HEK293 (cell line): ENCODE data around the gene KIR3DL2.
"Not testable (repeated sequence)": the region's sequence is repeated elsewhere in the genome, so short reads cannot be mapped to it uniquely, and the experiment has no call there.

Experiments used
- BCL11A ChIP-seq: fragments of 450-650 bp; formaldehyde crosslinking; IDR thresholded peaks from 2 replicates; pipeline ENCODE4 v1.5.1; 2016; ENCODE audit warnings: low read depth, missing biosample characterization, missing genetic modification characterization
- KLF8 ChIP-seq: fragments of 450-650 bp; formaldehyde crosslinking; IDR thresholded peaks from 2 replicates; pipeline ENCODE4 v1.5.1; 2016; ENCODE audit warnings: missing biosample characterization, missing genetic modification characterization
- TCF7L2 ChIP-seq: IDR thresholded peaks from 2 replicates; pipeline ENCODE4 v1.6.1; 2011; ENCODE audit warnings: low read depth, mild to moderate bottlenecking, inconsistent platforms, low read length, moderate library complexity, borderline replicate concordance
- ZBTB1 ChIP-seq: fragments of 450-650 bp; formaldehyde crosslinking; IDR thresholded peaks from 2 replicates; pipeline ENCODE4 v1.5.1; 2016; ENCODE audit warnings: missing biosample characterization, missing genetic modification characterization
- ZBTB8A ChIP-seq: fragments of 450-650 bp; formaldehyde crosslinking; IDR thresholded peaks from 2 replicates; pipeline ENCODE4 v1.5.1; 2016; ENCODE audit warnings: missing biosample characterization, missing genetic modification characterization
- ZNF121 ChIP-seq: fragments of 450-650 bp; formaldehyde crosslinking; IDR thresholded peaks from 2 replicates; pipeline ENCODE4 v1.5.1; 2016; ENCODE audit warnings: missing biosample characterization, missing genetic modification characterization
- ZNF350 ChIP-seq: fragments of 450-650 bp; formaldehyde crosslinking; IDR thresholded peaks from 2 replicates; pipeline ENCODE4 v1.5.0; 2017; ENCODE audit warnings: missing biosample characterization, mild to moderate bottlenecking, missing genetic modification characterization
- ZNF416 ChIP-seq: fragments of 450-650 bp; formaldehyde crosslinking; IDR thresholded peaks from 2 replicates; pipeline ENCODE4 v1.5.1; 2016; ENCODE audit warnings: missing biosample characterization, missing genetic modification characterization
- ZNF549 ChIP-seq: fragments of 450-650 bp; IDR thresholded peaks from 2 replicates; pipeline ENCODE4 v1.5.1; 2018; ENCODE audit warnings: missing biosample characterization, missing genetic modification characterization, mild to moderate bottlenecking, inconsistent platforms, moderate library complexity
- ZNF626 ChIP-seq: fragments of 450-650 bp; sonication (Bioruptor Pico); formaldehyde crosslinking; IDR thresholded peaks from 2 replicates; pipeline ENCODE4 v1.5.1; 2018; ENCODE audit warnings: missing biosample characterization, missing genetic modification characterization, inconsistent platforms
- ZNF658 ChIP-seq: fragments of 450-650 bp; formaldehyde crosslinking; IDR thresholded peaks from 2 replicates; pipeline ENCODE4; 2016; ENCODE audit warnings: missing biosample characterization, missing genetic modification characterization
- TF ChIP-seq, protein P1 (sequence below): fragments of 450-650 bp; formaldehyde crosslinking; IDR thresholded peaks from 2 replicates; pipeline ENCODE4 v1.5.1; 2016; ENCODE audit warnings: missing biosample characterization, missing genetic modification characterization
- TF ChIP-seq, protein P2 (sequence below): fragments of 450-650 bp; formaldehyde crosslinking; IDR thresholded peaks from 2 replicates; pipeline ENCODE4 v1.5.1; 2016; ENCODE audit warnings: missing biosample characterization, missing genetic modification characterization, borderline replicate concordance

DNA sequence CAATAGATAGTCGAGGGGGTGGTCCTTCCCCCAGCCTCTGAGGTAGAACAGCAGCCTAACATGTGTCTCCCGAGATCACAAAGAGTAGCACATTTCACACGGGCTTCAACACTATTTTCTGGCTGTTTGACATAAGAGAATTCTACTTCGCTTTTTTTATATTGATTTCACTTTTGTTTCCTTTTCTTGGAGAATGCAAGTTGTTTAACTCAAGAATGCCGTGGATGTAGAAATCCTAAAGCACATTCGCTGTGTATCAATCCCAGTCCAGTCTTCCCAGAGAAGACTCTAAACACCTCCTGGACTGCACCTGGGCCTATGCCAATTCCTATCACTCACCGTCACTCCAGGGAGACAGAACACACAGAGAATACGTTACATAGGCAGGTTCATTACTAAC is 22.2 kb upstream of the KIR3DL2 start:
- not testable (repeated sequence) for TF ChIP-seq ZNF549; ZNF658 (tag by site-specific recombination); KLF8; BCL11A (tag by site-specific recombination); ZNF626 (tag by site-specific recombination); ZNF121; ZBTB1 (tag by site-specific recombination); ZBTB8A (tag by site-specific recombination); ZNF350 (tag by site-specific recombination); TCF7L2; ZNF416 (tag by site-specific recombination)
- TF ChIP-seq, protein P1, sequence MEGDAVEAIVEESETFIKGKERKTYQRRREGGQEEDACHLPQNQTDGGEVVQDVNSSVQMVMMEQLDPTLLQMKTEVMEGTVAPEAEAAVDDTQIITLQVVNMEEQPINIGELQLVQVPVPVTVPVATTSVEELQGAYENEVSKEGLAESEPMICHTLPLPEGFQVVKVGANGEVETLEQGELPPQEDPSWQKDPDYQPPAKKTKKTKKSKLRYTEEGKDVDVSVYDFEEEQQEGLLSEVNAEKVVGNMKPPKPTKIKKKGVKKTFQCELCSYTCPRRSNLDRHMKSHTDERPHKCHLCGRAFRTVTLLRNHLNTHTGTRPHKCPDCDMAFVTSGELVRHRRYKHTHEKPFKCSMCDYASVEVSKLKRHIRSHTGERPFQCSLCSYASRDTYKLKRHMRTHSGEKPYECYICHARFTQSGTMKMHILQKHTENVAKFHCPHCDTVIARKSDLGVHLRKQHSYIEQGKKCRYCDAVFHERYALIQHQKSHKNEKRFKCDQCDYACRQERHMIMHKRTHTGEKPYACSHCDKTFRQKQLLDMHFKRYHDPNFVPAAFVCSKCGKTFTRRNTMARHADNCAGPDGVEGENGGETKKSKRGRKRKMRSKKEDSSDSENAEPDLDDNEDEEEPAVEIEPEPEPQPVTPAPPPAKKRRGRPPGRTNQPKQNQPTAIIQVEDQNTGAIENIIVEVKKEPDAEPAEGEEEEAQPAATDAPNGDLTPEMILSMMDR (tag by site-specific recombination) = not testable (repeated sequence)
- TF ChIP-seq, protein P2, sequence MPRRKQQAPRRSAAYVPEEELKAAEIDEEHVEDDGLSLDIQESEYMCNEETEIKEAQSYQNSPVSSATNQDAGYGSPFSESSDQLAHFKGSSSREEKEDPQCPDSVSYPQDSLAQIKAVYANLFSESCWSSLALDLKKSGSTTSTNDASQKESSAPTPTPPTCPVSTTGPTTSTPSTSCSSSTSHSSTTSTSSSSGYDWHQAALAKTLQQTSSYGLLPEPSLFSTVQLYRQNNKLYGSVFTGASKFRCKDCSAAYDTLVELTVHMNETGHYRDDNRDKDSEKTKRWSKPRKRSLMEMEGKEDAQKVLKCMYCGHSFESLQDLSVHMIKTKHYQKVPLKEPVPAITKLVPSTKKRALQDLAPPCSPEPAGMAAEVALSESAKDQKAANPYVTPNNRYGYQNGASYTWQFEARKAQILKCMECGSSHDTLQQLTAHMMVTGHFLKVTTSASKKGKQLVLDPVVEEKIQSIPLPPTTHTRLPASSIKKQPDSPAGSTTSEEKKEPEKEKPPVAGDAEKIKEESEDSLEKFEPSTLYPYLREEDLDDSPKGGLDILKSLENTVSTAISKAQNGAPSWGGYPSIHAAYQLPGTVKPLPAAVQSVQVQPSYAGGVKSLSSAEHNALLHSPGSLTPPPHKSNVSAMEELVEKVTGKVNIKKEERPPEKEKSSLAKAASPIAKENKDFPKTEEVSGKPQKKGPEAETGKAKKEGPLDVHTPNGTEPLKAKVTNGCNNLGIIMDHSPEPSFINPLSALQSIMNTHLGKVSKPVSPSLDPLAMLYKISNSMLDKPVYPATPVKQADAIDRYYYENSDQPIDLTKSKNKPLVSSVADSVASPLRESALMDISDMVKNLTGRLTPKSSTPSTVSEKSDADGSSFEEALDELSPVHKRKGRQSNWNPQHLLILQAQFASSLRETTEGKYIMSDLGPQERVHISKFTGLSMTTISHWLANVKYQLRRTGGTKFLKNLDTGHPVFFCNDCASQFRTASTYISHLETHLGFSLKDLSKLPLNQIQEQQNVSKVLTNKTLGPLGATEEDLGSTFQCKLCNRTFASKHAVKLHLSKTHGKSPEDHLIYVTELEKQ (tag by site-specific recombination) = not testable (repeated sequence)
